Esophagus (tissue), 2 donors: ENCODE data around the gene TRAF5. TPM values are rescaled to one million over a fixed set of nuclear protein-coding genes. Genes with fewer than 3 reads are reported as not detected.
"Not testable (repeated sequence)": the region's sequence is repeated elsewhere in the genome, so short reads cannot be mapped to it uniquely, and the experiment has no call there.

Experiments used
- H3K27ac ChIP-seq, 2 donors: one replicate each; pipeline ENCODE4 v1.5.1; 2013; ENCODE audit warnings: low read depth in 2 of 2, mild to moderate bottlenecking in 2 of 2, inconsistent platforms in 1 of 2, low read length in 1 of 2, moderate library complexity in 1 of 2
- H3K27me3 ChIP-seq, 2 donors: one replicate each; pipeline ENCODE4 v1.6.1; 2013; ENCODE audit warnings: low read length in 2 of 2, control low read depth in 1 of 2, mild to moderate bottlenecking in 1 of 2; ENCODE audit not compliant: insufficient read depth in 2 of 2, control insufficient read depth in 1 of 2
- H3K36me3 ChIP-seq, 2 donors: one replicate each; pipeline ENCODE4 v1.6.1; 2013; ENCODE audit warnings: low read length in 1 of 2; ENCODE audit not compliant: control insufficient read depth in 2 of 2, insufficient read depth in 2 of 2
- H3K4me1 ChIP-seq, 2 donors: one replicate each; pipeline ENCODE4 v1.6.1; 2013; ENCODE audit warnings: low read length in 1 of 2; ENCODE audit not compliant: control insufficient read depth in 2 of 2, insufficient read depth in 2 of 2
- H3K4me3 ChIP-seq, 2 donors: one replicate each; pipeline ENCODE4 v1.5.1; 2013; ENCODE audit warnings: low read length in 2 of 2, mild to moderate bottlenecking in 2 of 2, low read depth in 1 of 2, moderate library complexity in 1 of 2
- H3K9me3 ChIP-seq, 2 donors: one replicate each; pipeline ENCODE4 v1.6.1; 2013; ENCODE audit warnings: mild to moderate bottlenecking in 2 of 2, low read depth in 1 of 2, low read length in 1 of 2, moderate library complexity in 1 of 2; ENCODE audit not compliant: control insufficient read depth in 2 of 2, insufficient read depth in 1 of 2
- WGBS, 2 donors: extraction: QIAGEN DNeasy Blood & Tissue Kit; methylation state at CpG; one replicate each; pipeline ENCODE4 v1.1.7; 2013; 5-methylcytosine and 5-hydroxymethylcytosine counted together
- polyA plus RNA-seq, 2 donors: library from polyadenylated mRNA; stranded (reverse); fragments of 200-250 nt; gene quantifications; one replicate each; pipeline ENCODE4 v1.2.3, GENCODE V29; 2013
- donor health status: healthy with polysubstance abuse.
- donor health status: Bipolar disorder and iron deficiency.

Gene TRAF5
- polyA plus RNA-seq, 2 donors, result 3.2 to 4.9 TPM

- H3K9me3 ChIP-seq, result no peaks in the 10 kb centered on the region
- 80 to 82% methylated on average over 3 of the region's 3 CpGs for WGBS, 2 donors
- H3K27ac ChIP-seq, result no peak overlapping the region
- peaks cover 5 to 6% of the 10 kb centered on the region in 2 donors for H3K36me3 ChIP-seq
- H3K4me1 ChIP-seq, result no peaks in the 10 kb centered on the region
- H3K27me3 ChIP-seq, result no peaks in the 10 kb centered on the region
- H3K4me3 ChIP-seq, result no peak overlapping the region
These were observed 17.0 kb upstream of the TRAF5 start for GRCh38 chr1:211309617-211310016.

- Histone ChIP-seq H3K36me3 (peaks cover 4 to 5% of the 10 kb centered on the region in 2 donors), H3K27me3 (no peaks in the 10 kb centered on the region), H3K9me3 (no peaks in the 10 kb centered on the region), H3K27ac (no peak overlapping the region), H3K4me3 (no peak overlapping the region), H3K4me1 (no peaks in the 10 kb centered on the region)
- 93 to 94% methylated on average over 11 of the region's 11 CpGs for WGBS, 2 donors
These were observed 13.2 kb upstream of the TRAF5 start for GRCh38 chr1:211313392-211313791.

GRCh38 chr1:211318576-211319280, 7.9 kb upstream of the TRAF5 start:
- Histone ChIP-seq H3K36me3 (no peaks in the 10 kb centered on the region), H3K27me3 (no peaks in the 10 kb centered on the region), H3K9me3 (no peaks in the 10 kb centered on the region), H3K4me1 (no peaks in the 10 kb centered on the region), H3K27ac (no peak overlapping the region), H3K4me3 (no peak overlapping the region)

GRCh38 chr1:211319892-211320291, 6.7 kb upstream of the TRAF5 start:
- no peaks in the 10 kb centered on the region for H3K27me3 ChIP-seq
- no peak overlapping the region for H3K4me3 ChIP-seq
- H3K4me1 ChIP-seq, result no peaks in the 10 kb centered on the region
- H3K9me3 ChIP-seq, result no peaks in the 10 kb centered on the region
- no peak overlapping the region for H3K27ac ChIP-seq
- no peaks in the 10 kb centered on the region for H3K36me3 ChIP-seq

GRCh38 chr1:211320980-211321379, 5.7 kb upstream of the TRAF5 start:
- no peaks in the 10 kb centered on the region for H3K27me3 ChIP-seq
- 66 to 78% methylated on average over 4 of the region's 4 CpGs for WGBS, 2 donors

GRCh38 chr1:211321646-211322045, 5.0 kb upstream of the TRAF5 start:
- H3K9me3 ChIP-seq, H3K27ac ChIP-seq, H3K4me1 ChIP-seq, H3K27me3 ChIP-seq, H3K36me3 ChIP-seq, H3K4me3 ChIP-seq: not testable (repeated sequence)
- 93 to 95% methylated on average over 7 of the region's 7 CpGs for WGBS, 2 donors

More at GRCh38 chr1:211320980-211321379, 5.7 kb upstream of the TRAF5 start:
- Histone ChIP-seq H3K4me3 (no peak overlapping the region), H3K27ac (no peak overlapping the region), H3K9me3 (no peaks in the 10 kb centered on the region), H3K36me3 (no peaks in the 10 kb centered on the region), H3K4me1 (no peaks in the 10 kb centered on the region)

- peaks cover 2 to 3% of the 10 kb centered on the region in 2 donors for H3K4me1 ChIP-seq
- no peaks in the 10 kb centered on the region for H3K9me3 ChIP-seq
- H3K27me3 ChIP-seq, result no peaks in the 10 kb centered on the region
- no peak overlapping the region for H3K27ac ChIP-seq
- no peak overlapping the region for H3K4me3 ChIP-seq
- no peaks in the 10 kb centered on the region for H3K36me3 ChIP-seq
- whole genome bisulfite sequencing, 2 donors, result 22 to 23% methylated on average over 9 of the region's 9 CpGs
These were observed 3.2 kb upstream of the TRAF5 start for GRCh38 chr1:211323156-211324063.

- Histone ChIP-seq H3K27ac (no peak overlapping the region), H3K27me3 (no peaks in the 10 kb centered on the region), H3K9me3 (no peaks in the 10 kb centered on the region), H3K4me1 (peaks cover 6 to 8% of the 10 kb centered on the region in 2 donors), H3K36me3 (no peaks in the 10 kb centered on the region), H3K4me3 (no peak overlapping the region)
- 82 to 84% methylated on average over 12 of the region's 12 CpGs for WGBS, 2 donors
These were observed 1.4 kb upstream of the TRAF5 start for GRCh38 chr1:211324992-211325775.

- no peaks in the 10 kb centered on the region for H3K36me3 ChIP-seq
- peak overlapping the region; percentile 73 to 78 for H3K27ac ChIP-seq
- H3K4me3 ChIP-seq, result peak overlapping the region; percentile 62 to 86
- H3K27me3 ChIP-seq, result no peaks in the 10 kb centered on the region
- H3K9me3 ChIP-seq, result no peaks in the 10 kb centered on the region
- WGBS, 2 donors, result 69 to 77% methylated on average over 8 of the region's 8 CpGs
- peaks cover 6 to 13% of the 10 kb centered on the region in 2 donors for H3K4me1 ChIP-seq
These were observed 499 bp upstream of the TRAF5 start for GRCh38 chr1:211326140-211326527.
